CD4-positive, alpha-beta T cell (primary cell): ENCODE data around the gene SGTA. TPM values are rescaled to one million over a fixed set of nuclear protein-coding genes. Genes with fewer than 3 reads are reported as not detected.
A peak's percentile ranks its signal among the peaks of the same experiment; 100 is the strongest.

Experiments
- ATAC-seq: fragments of 200-7000 bp; cut with Tn5 transposase; one replicate; pipeline ENCODE4 v1.10.0; 2022; ENCODE audit warnings: mild to moderate bottlenecking; ENCODE audit not compliant: poor library complexity
- CTCF ChIA-PET: fragments of 350-600 bp; sonication (Branson Sonifier 250); formaldehyde crosslinking; loops from one replicate; lab custom pipeline; 2021; ENCODE audit warnings: antibody characterized with exemption, inconsistent platforms; lab: Charles Lee
- POLR2A ChIA-PET: fragments of 350-600 bp; sonication (Branson Sonifier 250); formaldehyde crosslinking; loops from one replicate; lab custom pipeline; 2021; ENCODE audit warnings: antibody characterized with exemption, inconsistent platforms; lab: Charles Lee
- DNase-seq, 14 experiments: peaks; one replicate each; pipeline ENCODE4 v3.0.0-alpha.2; 2013 to 2020; ENCODE audit warnings: mixed read lengths in 2 of 14
- H3K27ac ChIP-seq, 2 donors: one replicate each; pipeline versions ENCODE4 v1.5.1 to v1.7.0; 2013; ENCODE audit warnings: low read length in 2 of 2, low read depth in 1 of 2, mild to moderate bottlenecking in 1 of 2
- H3K27me3 ChIP-seq, 2 experiments: 1 replicate in 1 of 2; 2 replicates in 1 of 2; pipeline versions ENCODE4 v1.6.1 to v1.7.0; 2013; ENCODE audit warnings: low read length in 2 of 2, control low read depth in 1 of 2, mild to moderate bottlenecking in 1 of 2, moderate library complexity in 1 of 2; ENCODE audit not compliant: insufficient read depth in 2 of 2, control insufficient read depth in 1 of 2
- H3K36me3 ChIP-seq: one replicate; pipeline ENCODE4 v1.6.1; 2013; ENCODE audit warnings: low read length, control low read depth; ENCODE audit not compliant: insufficient read depth
- H3K4me1 ChIP-seq: one replicate; pipeline ENCODE4 v1.6.1; 2013; ENCODE audit warnings: low read length, control low read depth; ENCODE audit not compliant: insufficient read depth
- H3K4me3 ChIP-seq: one replicate; pipeline ENCODE4 v1.5.1; 2013; ENCODE audit warnings: mild to moderate bottlenecking, low read length, moderate library complexity
- H3K9me3 ChIP-seq, 2 experiments: 1 replicate in 1 of 2; 2 replicates in 1 of 2; pipeline versions ENCODE4 v1.6.1 to v1.7.0; 2013; ENCODE audit warnings: low read length in 2 of 2, mild to moderate bottlenecking in 2 of 2, control low read depth in 1 of 2, moderate library complexity in 1 of 2; ENCODE audit not compliant: control insufficient read depth in 1 of 2, insufficient read depth in 1 of 2
- H3K27ac Mint-ChIP-seq: one replicate; pipeline ENCODE4 v1.8.0; 2020; ENCODE audit warnings: mixed read lengths
- H3K27me3 Mint-ChIP-seq: one replicate; pipeline ENCODE4 v1.8.0; 2021; ENCODE audit warnings: mixed read lengths
- H3K36me3 Mint-ChIP-seq: one replicate; pipeline ENCODE4 v1.8.0; 2021; ENCODE audit warnings: low read depth, mixed read lengths
- H3K4me1 Mint-ChIP-seq: one replicate; pipeline ENCODE4 v1.8.0; 2021; ENCODE audit warnings: low read depth, mixed read lengths
- H3K4me3 Mint-ChIP-seq: one replicate; pipeline ENCODE4 v1.8.0; 2020; ENCODE audit warnings: mild to moderate bottlenecking, mixed read lengths
- H3K9me3 Mint-ChIP-seq: one replicate; pipeline ENCODE4 v1.8.0; 2020; ENCODE audit warnings: mixed read lengths
- CTCF ChIP-seq: fragments of 200-600 bp; IDR thresholded peaks from one replicate; pipeline ENCODE4 v1.8.0; 2022; ENCODE audit warnings: antibody characterized with exemption, mild to moderate bottlenecking
- intact Hi-C, 2 experiments: fragments of 100-400 bp; cut with DNase I in 1 of 2; cut with micrococcal nuclease in 1 of 2; formaldehyde crosslinking; loops; one replicate each; pipeline versions ENCODE4 v1.15.1 to v1.9.0; 2023 to 2025; cut with DNase I, micrococcal nuclease
- total RNA-seq, 174 experiments: library from RNA in 2 of 174; stranded (reverse) in 2 of 174; gene quantifications; one replicate each; pipeline ENCODE4 v1.2.3 and lab custom pipeline; 2021 to 2026

The SGTA gene
- total RNA-seq, 2 experiments from 2014 or later, result 28.3 to 29.7 TPM

- no peak overlapping the region for H3K27ac ChIP-seq
- Mint-ChIP-seq H3K9me3 (no peaks in the 10 kb centered on the region), H3K4me3 (no peak overlapping the region), H3K36me3 (peaks cover 12% of the 10 kb centered on the region), H3K4me1 (peaks cover 8% of the 10 kb centered on the region), H3K27me3 (no peaks in the 10 kb centered on the region), H3K27ac (no peak overlapping the region)
- H3K9me3 ChIP-seq, result no peaks in the 10 kb centered on the region
- DNase-seq (no peak), ATAC-seq (no peak)
- ChIA-PET POLR2A (no interaction called here), CTCF (no interaction called here)
- no peak for TF ChIP-seq CTCF
- peaks cover 12% of the 10 kb centered on the region for H3K4me1 ChIP-seq
- H3K36me3 ChIP-seq, result peaks cover 9% of the 10 kb centered on the region
- no peaks in the 10 kb centered on the region for H3K27me3 ChIP-seq
- H3K4me3 ChIP-seq, result no peak overlapping the region
- intact Hi-C loops, result loop anchor here in 1 of 2 experiments (10.0 kb wide), 1 partner anchor 325 kb away; no protein-coding TSS in a partner anchor
These were observed 7.1 kb upstream of the SGTA start for GRCh38 chr19:2790194-2790556.

- no peak for DNase-seq
- ChIA-PET POLR2A (no interaction called here), CTCF (no interaction called here)
- Mint-ChIP-seq H3K9me3 (no peaks in the 10 kb centered on the region), H3K4me1 (peaks cover 21% of the 10 kb centered on the region), H3K4me3 (peak overlapping the region; percentile 62), H3K36me3 (peaks cover 12% of the 10 kb centered on the region), H3K27me3 (no peaks in the 10 kb centered on the region), H3K27ac (no peak overlapping the region)
- no peaks in the 10 kb centered on the region for H3K9me3 ChIP-seq
- H3K36me3 ChIP-seq, result peaks cover 8% of the 10 kb centered on the region
- H3K4me1 ChIP-seq, result peaks cover 31% of the 10 kb centered on the region
- intact Hi-C loops, result no loop called here
- no peaks in the 10 kb centered on the region for H3K27me3 ChIP-seq
- no peak overlapping the region for H3K4me3 ChIP-seq
- ATAC-seq, result no peak
- TF ChIP-seq CTCF, result no peak
- no peak overlapping the region for H3K27ac ChIP-seq
These were observed 5.2 kb upstream of the SGTA start for GRCh38 chr19:2788237-2788636.

DNA sequence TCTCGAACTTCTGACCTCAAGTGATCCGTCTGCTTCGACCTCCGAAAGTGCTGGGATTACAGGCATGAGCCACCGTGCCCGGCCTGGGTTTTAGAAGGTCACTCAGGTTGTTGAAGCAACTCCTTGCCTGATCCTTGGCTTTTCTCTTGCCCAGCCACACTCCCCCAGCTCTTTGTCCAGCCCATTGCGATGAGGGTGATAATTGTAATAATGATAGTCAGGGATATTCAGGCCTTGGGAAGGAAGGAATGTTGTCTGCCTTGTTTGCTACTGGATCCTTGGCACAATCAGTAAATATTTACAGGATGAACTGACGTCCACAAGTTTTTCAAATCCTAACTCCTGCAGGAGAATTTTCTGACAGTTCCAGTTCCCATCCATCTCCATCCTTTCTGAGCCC is 4.0 kb upstream of the SGTA start:
- intact Hi-C loops, result loop anchor here in 1 of 2 experiments (1.0 kb wide), 1 partner anchor 29 kb away; no protein-coding TSS in a partner anchor
- CTCF ChIA-PET, result no interaction called here
- Mint-ChIP-seq H3K36me3 (peaks cover 4% of the 10 kb centered on the region), H3K4me3 (peak overlapping the region; percentile 71), H3K27me3 (no peaks in the 10 kb centered on the region), H3K27ac (no peak overlapping the region), H3K4me1 (peaks cover 29% of the 10 kb centered on the region), H3K9me3 (no peaks in the 10 kb centered on the region)
- Histone ChIP-seq H3K4me1 (peaks cover 40% of the 10 kb centered on the region), H3K27me3 (no peaks in the 10 kb centered on the region), H3K4me3 (no peak overlapping the region), H3K9me3 (no peaks in the 10 kb centered on the region), H3K36me3 (peaks cover 8% of the 10 kb centered on the region), H3K27ac (no peak overlapping the region)
- ATAC-seq, result no peak
- no peak for DNase-seq
- TF ChIP-seq CTCF, result no peak
- POLR2A ChIA-PET, result no interaction called here
